Measurements from ENCODE around the gene PIP4K2A.
"Not testable (repeated sequence)": the region's sequence is repeated elsewhere in the genome, so short reads cannot be mapped to it uniquely, and the experiment has no call there.

Gene PIP4K2A

DNA sequence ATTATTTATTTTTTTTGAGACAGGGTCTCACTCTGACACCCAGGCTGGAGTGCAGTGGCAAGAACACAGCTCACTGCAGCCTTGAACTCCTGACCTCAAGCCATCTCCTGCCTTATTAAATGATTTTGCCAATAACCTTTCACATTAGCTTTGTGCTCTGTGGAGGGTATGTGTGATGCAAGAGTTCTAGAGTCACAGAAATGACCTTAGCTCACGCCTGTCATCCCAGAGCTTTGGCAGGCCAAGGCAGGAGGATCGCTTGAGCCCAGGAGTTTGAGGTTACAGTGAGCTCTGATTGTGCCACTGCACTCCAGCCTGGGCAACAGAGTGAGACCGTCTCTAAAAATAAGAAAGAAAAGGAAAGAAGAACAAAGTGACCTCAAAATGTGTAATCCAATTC lies 4.3 kb upstream of the PIP4K2A start:
- not testable (repeated sequence) for DNase-seq

GRCh38 chr10:22717728-22718127 lies 3.4 kb upstream of the PIP4K2A start:
- no peak for DNase-seq

- DNase-seq = no peak
These were observed 2.6 kb upstream of the PIP4K2A start for GRCh38 chr10:22716943-22717342.

GRCh38 chr10:22715290-22715625 lies 880 bp upstream of the PIP4K2A start:
- DNase-seq = no peak

- DNase-seq = no peak
These were observed 412 bp downstream of the PIP4K2A start for GRCh38 chr10:22713853-22714478.

- DNase-seq = no peak
These were observed 1.2 kb downstream of the PIP4K2A start for GRCh38 chr10:22712956-22713852.

DNA sequence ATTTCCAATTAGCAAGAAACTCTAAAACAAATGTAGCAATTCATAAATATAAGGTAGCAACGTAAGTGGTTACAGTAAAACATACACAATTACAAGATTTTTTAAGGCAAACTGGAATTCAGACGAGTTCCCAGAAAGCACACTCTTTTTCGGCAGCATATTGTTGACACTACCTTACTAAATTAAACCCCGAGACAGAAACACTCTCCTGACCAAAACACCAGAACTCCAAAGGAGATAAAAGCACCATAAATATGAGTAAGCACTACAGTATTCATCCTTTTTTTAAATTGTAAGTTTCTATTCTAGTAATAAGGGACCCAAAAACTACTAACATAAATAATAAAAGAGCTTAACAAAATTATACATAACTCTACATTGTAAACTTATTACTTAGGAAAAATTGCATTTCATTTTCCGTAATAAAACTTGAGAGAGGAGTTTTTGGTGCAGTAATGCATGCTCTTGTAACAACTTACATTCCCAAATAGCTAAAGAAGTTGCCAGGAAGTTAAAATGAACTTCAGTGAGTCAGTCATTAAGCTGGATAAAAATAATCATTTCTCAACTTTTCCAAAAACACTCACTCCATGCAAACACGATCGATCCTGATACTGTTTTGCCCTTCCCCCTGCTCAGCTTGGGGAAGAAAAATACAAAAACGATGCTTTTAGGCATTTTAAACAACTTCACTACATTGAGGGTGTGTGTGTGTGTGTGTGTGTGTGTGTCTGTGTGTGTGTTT lies 2.0 kb downstream of the PIP4K2A start:
- DNase-seq = no peak

GRCh38 chr10:22711373-22711772 lies 3.0 kb downstream of the PIP4K2A start:
- no peak for DNase-seq

DNA sequence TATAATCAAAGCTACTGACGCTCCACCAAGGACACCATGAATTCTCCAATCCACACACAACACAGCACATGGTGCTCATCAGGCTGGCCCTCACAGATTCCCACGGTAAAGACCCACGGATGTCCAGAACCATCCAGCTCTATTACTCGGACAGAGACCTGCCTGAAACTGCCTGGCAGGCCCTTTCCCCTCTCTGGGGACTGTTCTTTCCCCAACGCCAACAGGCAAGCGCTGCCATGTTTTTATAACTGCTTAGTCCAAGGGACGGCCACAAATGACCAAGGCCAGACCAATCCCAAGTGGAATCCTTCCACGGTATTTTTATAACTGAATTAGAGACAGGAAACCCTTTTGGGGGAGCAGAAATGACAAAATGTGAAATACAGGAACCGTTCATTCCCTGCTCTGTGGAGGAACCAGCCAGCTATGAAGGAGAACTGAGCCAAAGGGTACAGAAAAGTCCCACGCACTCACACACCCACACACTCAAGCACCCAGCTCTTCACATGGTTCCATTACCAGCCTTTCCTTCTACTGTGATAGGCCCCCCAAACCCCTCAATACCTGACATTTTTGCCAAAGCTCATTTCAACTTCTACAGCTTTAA lies 4.1 kb downstream of the PIP4K2A start:
- no peak for DNase-seq

DNA sequence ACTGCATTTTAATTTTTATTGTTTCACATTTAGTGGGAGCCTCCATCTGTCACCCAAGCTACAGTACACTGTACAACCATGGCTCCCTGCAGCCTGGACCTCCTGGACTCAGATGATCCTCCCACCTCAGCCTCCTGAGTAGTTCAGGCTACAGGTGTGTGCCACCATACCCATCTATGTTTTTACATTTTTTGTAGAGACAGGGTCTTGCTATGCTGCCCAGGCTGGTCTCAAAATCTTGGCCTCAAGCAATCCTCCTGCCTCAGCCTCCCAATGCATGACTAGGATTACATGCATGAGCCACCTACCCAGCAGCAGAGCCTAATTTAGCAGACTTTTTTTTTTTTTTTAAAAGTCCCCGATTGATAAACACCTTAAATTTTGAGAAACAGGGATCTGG lies 5.6 kb downstream of the PIP4K2A start:
- DNase-seq = no peak

DNA sequence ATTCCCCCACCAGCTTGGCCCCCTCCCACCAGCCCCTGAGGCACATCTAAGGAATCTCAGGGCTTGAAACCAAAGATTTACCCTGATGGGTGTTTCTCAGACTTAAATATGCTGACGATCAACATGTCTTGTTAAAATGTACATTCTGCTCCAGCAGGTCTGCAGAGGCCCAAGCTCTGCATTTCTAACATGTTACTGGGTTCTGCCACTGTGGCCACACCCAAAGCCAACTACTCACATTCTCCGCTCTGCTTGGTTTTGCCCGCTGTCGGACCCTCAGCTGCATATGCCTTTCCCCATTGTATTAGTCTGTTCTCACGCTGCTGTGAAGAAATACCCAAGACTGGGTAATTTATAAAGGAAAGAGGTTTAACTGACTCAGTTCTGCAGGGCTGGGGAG lies 8.9 kb downstream of the PIP4K2A start:
- no peak for DNase-seq

GRCh38 chr10:22704942-22705341 lies 9.4 kb downstream of the PIP4K2A start:
- no peak for DNase-seq

GRCh38 chr10:22704471-22704911 lies 9.9 kb downstream of the PIP4K2A start:
- no peak for DNase-seq

GRCh38 chr10:22702348-22702747 lies 12.0 kb downstream of the PIP4K2A start:
- no peak for DNase-seq

- DNase-seq = no peak
These were observed 13.1 kb downstream of the PIP4K2A start for GRCh38 chr10:22701132-22701826.

DNA sequence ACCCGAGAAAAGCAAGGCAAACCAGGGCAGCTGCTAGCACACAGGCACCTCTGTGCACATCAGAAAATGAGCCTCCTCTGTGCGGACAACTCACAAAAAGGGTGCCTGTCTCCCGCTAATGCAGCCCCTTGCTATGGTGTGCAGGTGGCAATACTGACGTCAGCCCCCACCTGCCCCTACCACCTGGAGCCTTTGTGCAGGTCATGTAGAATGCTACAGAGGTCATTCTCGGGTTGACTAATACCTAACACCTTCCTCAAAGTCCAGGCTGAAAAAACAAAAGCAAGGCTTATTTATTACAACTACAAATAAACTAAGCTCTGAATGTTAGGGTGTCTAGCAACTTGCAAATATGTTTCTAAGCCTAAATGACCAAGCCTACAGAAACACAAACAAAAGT lies 13.9 kb downstream of the PIP4K2A start:
- DNase-seq = no peak

- DNase-seq = no peak
These were observed 14.4 kb downstream of the PIP4K2A start for GRCh38 chr10:22699976-22700375.

DNA sequence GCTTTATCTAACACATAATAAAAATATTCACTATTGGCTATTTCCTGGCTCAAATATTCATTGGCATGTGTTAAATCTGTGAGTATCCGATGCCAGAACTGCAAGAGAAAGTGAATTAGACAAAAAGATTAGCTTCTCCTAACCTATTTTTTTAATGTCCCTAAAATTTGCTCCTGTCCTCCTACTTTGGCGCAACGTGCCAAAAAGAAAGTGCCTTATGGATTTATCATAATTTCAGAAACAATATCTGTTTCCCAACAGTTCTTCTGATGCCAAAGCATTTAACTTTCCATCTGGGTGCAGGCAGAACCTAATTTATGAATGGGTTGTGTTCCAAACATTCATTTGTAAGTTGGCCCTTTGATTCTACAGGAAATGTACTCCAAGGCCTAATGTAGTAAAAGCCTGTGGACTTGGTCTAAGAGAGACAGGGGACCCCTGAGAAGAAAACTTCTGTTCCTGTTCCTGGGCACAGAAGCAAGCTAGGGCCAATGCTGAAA lies 15.4 kb downstream of the PIP4K2A start:
- no peak for DNase-seq

GRCh38 chr10:22697800-22698199 lies 16.6 kb downstream of the PIP4K2A start:
- DNase-seq = no peak

DNA sequence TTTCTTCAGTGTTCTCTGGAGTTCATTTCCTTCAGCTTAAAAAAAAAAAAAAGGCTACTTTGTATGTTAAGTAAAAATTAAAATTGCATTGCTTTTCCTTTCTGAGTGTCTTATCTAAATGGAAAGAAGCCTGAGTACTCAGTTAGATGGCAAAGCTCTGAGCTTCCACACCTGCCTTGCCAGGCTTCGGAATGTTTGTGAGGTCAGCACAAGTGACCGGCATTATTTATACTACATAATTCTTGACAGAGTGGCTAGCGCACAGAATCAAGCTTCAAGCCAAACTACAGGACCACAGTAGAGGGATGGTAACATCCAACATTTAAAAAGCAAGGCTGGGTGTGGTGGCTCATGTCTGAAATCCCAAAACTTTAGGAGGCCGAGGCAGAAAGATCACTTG lies 17.3 kb downstream of the PIP4K2A start:
- DNase-seq = no peak

DNA sequence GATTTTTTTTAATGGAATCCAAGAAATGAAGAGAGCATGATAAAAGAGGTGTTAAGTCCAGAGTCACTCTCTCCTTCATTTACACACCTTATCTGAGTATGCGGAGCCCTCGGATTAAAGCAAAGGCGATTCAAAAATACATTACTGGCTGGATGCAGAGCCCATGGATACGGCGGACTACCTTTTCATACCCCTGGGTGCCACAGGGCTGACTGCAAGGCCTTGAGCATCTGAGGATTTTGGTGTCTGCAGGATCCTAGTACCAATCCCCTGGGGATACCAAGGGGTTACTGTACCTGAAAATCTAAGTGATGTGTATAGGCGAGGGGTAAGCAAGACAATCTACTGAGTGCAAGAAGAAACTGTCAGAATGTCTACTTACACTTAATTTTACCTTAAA lies 20.5 kb downstream of the PIP4K2A start:
- DNase-seq = no peak

- DNase-seq = no peak
These were observed 21.0 kb downstream of the PIP4K2A start for GRCh38 chr10:22693371-22693784.

DNA sequence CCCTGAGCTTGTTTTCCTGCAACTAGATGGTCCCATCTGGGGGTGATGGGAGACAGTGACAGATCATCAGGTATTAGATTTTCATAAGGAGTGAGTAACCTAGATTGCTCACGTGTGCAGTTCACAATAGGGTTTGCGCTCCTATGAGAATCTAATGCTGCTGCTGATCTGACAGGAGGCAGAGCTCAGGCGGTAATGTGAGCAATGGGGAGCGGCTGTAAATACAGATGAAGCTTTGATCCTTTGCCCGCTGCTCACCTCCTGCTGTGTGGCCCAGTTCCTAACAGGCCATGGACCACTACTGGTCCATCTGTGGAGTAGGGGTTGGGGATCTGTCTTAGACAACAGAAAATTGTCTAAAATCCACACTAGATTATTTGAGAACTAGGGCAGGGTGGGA lies 22.3 kb downstream of the PIP4K2A start:
- DNase-seq = not testable (repeated sequence)

All from NCI-H1694 treated with DMSO at 0.1 percent for 48 hours (cell line).